Sigmoid colon (tissue), 4 donors: Measurements from ENCODE around the gene SRSF4.

Experiments used
- POLR2A ChIP-seq, 2 donors: fragments of 450-650 bp; IDR thresholded peaks; one replicate each; pipeline ENCODE4 v1.6.1; 2016; ENCODE audit warnings: antibody characterized with exemption in 2 of 2, mild to moderate bottlenecking in 2 of 2, moderate library complexity in 2 of 2
- POLR2AphosphoS5 ChIP-seq, 4 donors: sonication (generic); formaldehyde crosslinking; IDR thresholded peaks; one replicate each; pipeline ENCODE4 v1.6.1; 2017; ENCODE audit warnings: antibody characterized with exemption in 4 of 4
- TF ChIP-seq, protein P1 (sequence below), 4 experiments: fragments of 450-650 bp in 3 of 4; fragments of 200-600 bp in 1 of 4; IDR thresholded peaks; one replicate each; pipeline ENCODE4 v1.5.1; 2016 to 2019; ENCODE audit warnings: antibody characterized with exemption in 4 of 4, mild to moderate bottlenecking in 3 of 4, moderate library complexity in 2 of 4

DNA sequence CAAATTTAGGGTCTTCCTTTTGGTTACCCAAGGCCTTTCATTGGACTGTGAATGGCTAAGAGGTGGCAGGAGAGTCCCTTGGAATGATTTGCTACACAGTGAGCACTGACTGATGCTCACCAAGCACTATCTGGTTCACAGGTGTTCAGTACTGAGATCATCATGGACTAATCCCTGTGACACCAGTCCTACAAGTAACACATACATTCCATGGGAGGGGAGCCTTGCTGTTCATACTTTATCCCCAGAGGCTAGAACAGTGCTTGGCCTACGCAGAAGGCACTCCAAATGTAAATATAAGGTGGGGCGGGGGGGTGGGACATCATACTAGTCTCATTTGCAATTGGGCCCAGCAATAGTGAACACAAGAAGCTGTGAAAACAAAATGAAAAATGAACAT, 37.5 kb downstream of the SRSF4 start:
- TF ChIP-seq, protein P1, sequence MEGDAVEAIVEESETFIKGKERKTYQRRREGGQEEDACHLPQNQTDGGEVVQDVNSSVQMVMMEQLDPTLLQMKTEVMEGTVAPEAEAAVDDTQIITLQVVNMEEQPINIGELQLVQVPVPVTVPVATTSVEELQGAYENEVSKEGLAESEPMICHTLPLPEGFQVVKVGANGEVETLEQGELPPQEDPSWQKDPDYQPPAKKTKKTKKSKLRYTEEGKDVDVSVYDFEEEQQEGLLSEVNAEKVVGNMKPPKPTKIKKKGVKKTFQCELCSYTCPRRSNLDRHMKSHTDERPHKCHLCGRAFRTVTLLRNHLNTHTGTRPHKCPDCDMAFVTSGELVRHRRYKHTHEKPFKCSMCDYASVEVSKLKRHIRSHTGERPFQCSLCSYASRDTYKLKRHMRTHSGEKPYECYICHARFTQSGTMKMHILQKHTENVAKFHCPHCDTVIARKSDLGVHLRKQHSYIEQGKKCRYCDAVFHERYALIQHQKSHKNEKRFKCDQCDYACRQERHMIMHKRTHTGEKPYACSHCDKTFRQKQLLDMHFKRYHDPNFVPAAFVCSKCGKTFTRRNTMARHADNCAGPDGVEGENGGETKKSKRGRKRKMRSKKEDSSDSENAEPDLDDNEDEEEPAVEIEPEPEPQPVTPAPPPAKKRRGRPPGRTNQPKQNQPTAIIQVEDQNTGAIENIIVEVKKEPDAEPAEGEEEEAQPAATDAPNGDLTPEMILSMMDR (IDR thresholded peaks at IDR 0.05), result no peak
- TF ChIP-seq POLR2A (IDR thresholded peaks at IDR 0.05) (no peak), POLR2AphosphoS5 (IDR thresholded peaks at IDR 0.05) (no peak)
